IPS DF 19.7 (cell line): ENCODE measurements around the gene ZW10.
"Not testable (repeated sequence)": the region's sequence is repeated elsewhere in the genome, so short reads cannot be mapped to it uniquely, and the experiment has no call there.

Source experiments
- DNase-seq: peaks from one replicate; pipeline ENCODE4 v3.0.0-alpha.2; 2013; ENCODE audit warnings: low read depth, low spot score

ZW10 gene

GRCh38 chr11:113763040-113763439 is 10.5 kb downstream of the ZW10 start:
- not testable (repeated sequence) for DNase-seq

DNA sequence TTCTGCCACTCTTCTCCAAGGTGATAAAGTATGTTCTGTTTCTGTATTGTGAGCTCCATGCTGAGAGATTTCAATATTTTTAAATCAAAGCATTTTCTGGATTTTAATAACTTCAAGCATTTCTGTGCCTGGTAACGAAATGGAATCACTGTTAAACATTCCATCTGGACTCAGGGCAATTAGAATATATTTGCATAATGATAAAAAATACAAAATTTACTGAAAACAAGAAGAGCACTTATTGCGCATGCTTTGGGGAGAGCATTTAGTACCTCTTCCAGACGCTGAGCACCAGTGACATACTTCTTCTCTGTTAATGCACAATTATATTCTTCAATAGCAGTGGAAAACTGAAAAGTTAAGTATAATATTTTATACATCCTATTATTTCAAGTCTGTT is 13.3 kb downstream of the ZW10 start:
- no peak for DNase-seq

DNA sequence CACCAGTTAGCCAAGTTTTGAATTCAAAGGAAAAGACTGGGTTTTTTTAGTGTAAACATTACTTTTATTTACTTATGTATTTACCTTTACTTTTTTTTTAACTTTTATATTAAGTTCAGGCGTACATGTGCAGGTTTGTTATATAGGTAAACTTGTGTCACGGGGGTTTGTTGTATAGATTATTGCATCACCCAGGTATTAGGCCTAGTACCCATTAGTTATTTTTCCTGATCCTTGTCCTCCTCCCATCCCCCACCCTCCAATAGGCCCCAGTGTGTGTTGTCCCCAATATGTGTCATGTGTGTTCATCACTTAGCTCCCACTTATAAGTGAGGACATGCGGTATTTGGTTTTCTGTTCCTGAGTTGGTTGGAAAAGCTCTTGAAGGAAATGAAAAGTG is 20.6 kb downstream of the ZW10 start:
- no peak for DNase-seq

DNA sequence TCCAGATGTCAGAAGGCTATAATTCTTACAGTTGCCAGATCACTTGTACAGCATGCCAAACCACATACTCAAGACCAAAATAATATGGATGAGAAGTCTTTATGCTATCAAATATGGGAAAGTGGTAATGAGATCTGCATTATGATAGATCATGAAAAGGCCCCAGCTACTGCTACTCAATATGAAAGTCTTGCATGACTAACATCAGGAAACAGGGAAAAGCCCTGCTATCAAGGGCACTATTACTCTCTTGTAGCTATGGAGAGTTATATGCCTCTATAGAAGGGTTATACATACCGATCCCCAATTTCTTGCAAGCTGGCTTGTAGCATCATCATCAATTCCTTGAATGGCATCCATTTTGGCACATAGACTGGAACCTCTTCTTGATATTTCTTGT is 37.2 kb downstream of the ZW10 start:
- no peak for DNase-seq

DNA sequence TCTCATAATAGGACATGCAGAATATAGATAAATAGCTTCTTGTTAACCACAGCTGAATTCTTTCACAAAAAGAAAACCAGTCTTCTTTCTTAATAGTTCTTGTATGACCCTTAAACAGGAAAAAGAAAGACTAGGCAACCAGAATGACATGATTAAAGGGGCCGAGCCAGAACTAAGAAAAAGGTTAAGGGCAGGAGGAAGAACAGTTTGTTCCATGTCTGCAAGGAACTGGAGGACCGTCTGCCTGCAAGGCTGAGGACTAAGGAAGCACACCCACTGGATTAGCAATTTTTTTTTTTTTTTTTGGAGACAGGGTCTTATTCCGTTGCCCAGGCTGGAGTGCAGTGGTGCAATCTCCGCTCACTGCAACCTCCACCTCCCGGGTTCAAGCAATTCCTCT is 41.4 kb downstream of the ZW10 start:
- DNase-seq, result no peak

DNA sequence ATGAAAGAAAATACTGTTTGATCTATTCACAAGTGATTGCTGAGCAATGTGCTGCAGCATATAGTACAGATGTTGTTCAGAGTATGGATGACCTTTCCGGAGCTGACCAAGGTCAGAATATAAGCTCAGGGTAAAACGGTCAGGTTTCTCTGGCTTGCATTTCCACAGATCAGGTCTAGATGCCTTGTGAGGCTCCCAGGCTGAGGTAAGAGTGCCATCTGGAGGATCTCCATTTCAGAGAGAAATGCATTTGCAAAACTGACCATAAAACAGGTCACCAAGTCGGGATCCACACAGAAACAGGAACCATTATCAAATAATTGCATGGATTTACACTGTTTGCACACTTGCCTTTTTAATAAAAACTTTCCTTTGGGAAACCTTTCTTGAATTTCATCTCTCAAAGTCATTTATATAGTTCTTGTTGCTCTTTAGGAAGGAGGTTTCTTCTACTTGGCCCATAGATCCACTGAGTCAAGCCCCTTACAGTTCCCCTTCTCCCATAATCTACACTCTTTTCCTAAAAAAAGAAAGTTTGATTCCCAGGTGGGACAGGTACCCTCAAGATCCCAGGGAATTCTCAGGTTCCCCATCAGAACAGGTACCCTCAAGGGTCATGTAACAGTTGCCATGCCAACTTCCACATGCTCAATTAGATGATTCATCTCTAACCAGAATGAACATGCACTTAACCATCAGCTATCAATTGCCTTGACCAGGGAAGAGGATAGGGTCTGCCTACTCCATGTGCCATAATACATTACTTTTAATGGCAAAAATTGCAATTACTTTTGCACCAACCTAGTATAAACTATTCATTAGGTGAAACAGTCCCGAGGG is 42.4 kb downstream of the ZW10 start:
- DNase-seq, result no peak

- no peak for DNase-seq
Measured at GRCh38 chr11:113729456-113729855, 44.0 kb downstream of the ZW10 start.

- no peak for DNase-seq
Measured at GRCh38 chr11:113728814-113729213, 44.7 kb downstream of the ZW10 start.

- no peak for DNase-seq
Measured at GRCh38 chr11:113725913-113726312, 47.6 kb downstream of the ZW10 start.

- DNase-seq, result no peak
Measured at GRCh38 chr11:113725407-113725806, 48.1 kb downstream of the ZW10 start.

GRCh38 chr11:113724778-113725177 is 48.7 kb downstream of the ZW10 start:
- no peak for DNase-seq

- no peak for DNase-seq
Measured at GRCh38 chr11:113723787-113724186, 49.7 kb downstream of the ZW10 start.

- no peak for DNase-seq
Measured at GRCh38 chr11:113722934-113723333, 50.6 kb downstream of the ZW10 start.

- no peak for DNase-seq
Measured at GRCh38 chr11:113722221-113722620, 51.3 kb downstream of the ZW10 start.

- no peak for DNase-seq
Measured at GRCh38 chr11:113721462-113722066, 51.9 kb downstream of the ZW10 start.

DNA sequence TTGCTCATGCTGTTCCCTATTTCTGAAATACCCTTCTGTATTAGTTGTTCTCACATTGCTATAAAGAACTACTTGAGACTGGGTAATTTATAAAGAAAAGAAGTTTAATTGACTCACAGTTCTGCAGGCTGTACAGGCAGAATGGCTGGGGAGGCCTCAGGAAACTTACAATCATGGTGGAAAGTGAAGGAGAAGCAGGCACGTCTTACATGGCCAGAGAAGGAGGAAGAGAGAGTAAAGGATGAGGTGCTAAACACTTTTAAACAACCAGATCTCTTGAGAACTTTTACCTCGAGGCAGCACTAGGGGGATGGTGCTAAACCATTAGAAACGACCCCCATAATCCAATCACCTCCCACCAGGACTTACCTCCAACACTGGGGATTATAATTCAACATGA is 53.0 kb downstream of the ZW10 start:
- not testable (repeated sequence) for DNase-seq

GRCh38 chr11:113715882-113716625 is 57.4 kb downstream of the ZW10 start:
- no peak for DNase-seq

DNA sequence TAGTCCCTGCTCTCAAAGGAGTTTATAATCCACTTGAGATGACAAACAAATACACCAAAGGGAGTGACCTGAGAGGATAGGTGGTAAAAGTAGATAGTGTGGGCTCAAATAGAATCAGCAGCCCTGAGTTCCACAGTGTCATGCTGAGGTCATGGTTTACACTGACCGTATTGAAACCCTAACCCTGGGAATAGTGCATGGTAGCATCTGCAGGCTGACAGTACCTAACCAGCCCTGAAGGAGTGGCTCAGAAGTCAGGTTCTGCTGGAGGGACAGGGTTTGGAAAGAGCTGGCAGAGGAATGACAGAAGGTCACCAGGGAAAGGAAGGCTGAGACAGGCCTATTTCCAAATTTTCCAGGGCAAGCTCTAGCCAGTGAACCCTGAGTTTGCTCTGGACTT is 58.2 kb downstream of the ZW10 start:
- no peak for DNase-seq

GRCh38 chr11:113710989-113711388 is 62.5 kb downstream of the ZW10 start:
- DNase-seq, result no peak

- DNase-seq, result no peak
Measured at GRCh38 chr11:113705871-113706655, 67.4 kb downstream of the ZW10 start, which contains the start of gene TMPRSS5. TMPRSS5 (minus strand) TSS chr11:113706308; CDS start chr11:113706224, 84 bp downstream.

DNA sequence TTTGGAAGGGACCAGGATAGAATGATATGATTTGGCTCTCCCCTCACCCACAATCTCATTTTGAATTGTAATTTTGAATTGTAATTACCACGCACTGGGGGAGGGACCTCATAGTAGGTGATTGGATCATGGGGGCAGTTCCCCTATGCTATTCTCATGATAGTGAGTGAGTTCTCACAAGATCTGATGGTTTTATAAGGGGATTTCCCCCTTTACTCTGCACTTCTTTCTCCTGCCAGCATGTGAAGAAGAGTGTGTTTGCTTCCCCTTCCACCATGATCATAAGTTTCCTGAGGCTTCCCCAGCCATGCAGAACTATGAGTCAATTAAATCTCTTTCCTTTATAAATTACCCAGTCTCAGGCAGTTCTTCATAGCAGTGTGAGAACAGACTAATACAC is 69.9 kb downstream of the ZW10 start:
- DNase-seq, result not testable (repeated sequence)

GRCh38 chr11:113701491-113701890 is 72.0 kb downstream of the ZW10 start:
- DNase-seq, result no peak
